Keratinocyte (primary cell): ENCODE data around the gene GDF2. TPM values are rescaled to one million over a fixed set of nuclear protein-coding genes. Genes with fewer than 3 reads are reported as not detected.

ENCODE experiments used
- DNase-seq: peaks from one replicate; pipeline ENCODE4 v3.0.0-alpha.2; 2011; ENCODE audit warnings: low read depth, missing footprints, low spot score
- FAIRE-seq: peaks from 2 replicates; lab custom pipeline; 2011; peaks lifted over from hg19 to GRCh38; lab: Jason Lieb, UNC
- H2AFZ ChIP-seq: 2 replicates; pipeline ENCODE4 v1.6.0; 2012; ENCODE audit warnings: low read length, control low read depth, inconsistent platforms; ENCODE audit not compliant: control insufficient read depth
- H3K27ac ChIP-seq: 2 replicates; pipeline ENCODE4 v1.5.1; 2011; ENCODE audit warnings: low read length; ENCODE audit not compliant: control insufficient read depth, insufficient read depth
- H3K27me3 ChIP-seq: 3 replicates; pipeline ENCODE4 v1.6.0; 2011; ENCODE audit warnings: low read length; ENCODE audit not compliant: control insufficient read depth, insufficient read depth; ENCODE audit errors: extremely low read depth
- H3K36me3 ChIP-seq, 2 experiments: 2 replicates in 1 of 2; 3 replicates in 1 of 2; pipeline ENCODE4 v1.5.1; 2011; ENCODE audit warnings: low read length in 2 of 2, mild to moderate bottlenecking in 1 of 2; ENCODE audit not compliant: control insufficient read depth in 2 of 2, insufficient read depth in 2 of 2; ENCODE audit errors: extremely low read depth in 1 of 2
- H3K4me1 ChIP-seq: 3 replicates; pipeline ENCODE4 v1.5.1; 2011; ENCODE audit warnings: low read length; ENCODE audit not compliant: control insufficient read depth, insufficient read depth; ENCODE audit errors: extremely low read depth
- H3K4me2 ChIP-seq: 3 replicates; pipeline ENCODE4 v1.6.0; 2011; ENCODE audit warnings: low read depth, low read length; ENCODE audit not compliant: control insufficient read depth, insufficient read depth; ENCODE audit errors: extremely low read depth
- H3K4me3 ChIP-seq, 3 experiments: fragments of 200-600 bp in 1 of 3; sonication (generic) in 1 of 3; 2 replicates in 2 of 3; 3 replicates in 1 of 3; pipeline ENCODE4 v1.5.1; 2011 to 2016; ENCODE audit warnings: low read length in 3 of 3, mild to moderate bottlenecking in 3 of 3, control low read depth in 2 of 3, inconsistent platforms in 1 of 3, low read depth in 1 of 3, mixed read lengths in 1 of 3, mixed run types in 1 of 3, moderate library complexity in 1 of 3; ENCODE audit not compliant: control insufficient read depth in 2 of 3, insufficient read depth in 2 of 3; ENCODE audit errors: extremely low read depth in 1 of 3
- H3K79me2 ChIP-seq: 2 replicates; pipeline ENCODE4 v1.6.0; 2012; ENCODE audit warnings: low read length; ENCODE audit not compliant: control insufficient read depth, insufficient read depth
- H3K9ac ChIP-seq: 3 replicates; pipeline ENCODE4 v1.6.0; 2011; ENCODE audit warnings: low read length; ENCODE audit not compliant: control insufficient read depth, insufficient read depth; ENCODE audit errors: extremely low read depth
- H3K9me1 ChIP-seq: 3 replicates; pipeline ENCODE4 v1.6.0; 2011; ENCODE audit warnings: low read length; ENCODE audit not compliant: control insufficient read depth, insufficient read depth; ENCODE audit errors: extremely low read depth
- H3K9me3 ChIP-seq: 2 replicates; pipeline ENCODE4 v1.5.1; 2012; ENCODE audit warnings: low read depth, low read length; ENCODE audit not compliant: control insufficient read depth
- H4K20me1 ChIP-seq: 3 replicates; pipeline ENCODE4 v1.6.0; 2011; ENCODE audit warnings: low read length; ENCODE audit not compliant: control insufficient read depth, insufficient read depth; ENCODE audit errors: extremely low read depth
- CTCF ChIP-seq, 3 experiments: IDR thresholded peaks in 1 of 3; conservative IDR thresholded peaks in 1 of 3; optimal IDR thresholded peaks in 1 of 3; 2 replicates in 2 of 3; 3 replicates in 1 of 3; pipeline versions ENCODE3 to v1.5.1; 2011; ENCODE audit warnings: low read length in 3 of 3, mild to moderate bottlenecking in 3 of 3, moderate library complexity in 2 of 3, control low read depth in 1 of 3, inconsistent platforms in 1 of 3; ENCODE audit not compliant: insufficient read depth in 2 of 3; ENCODE audit errors: extremely low read depth in 1 of 3
- EZH2 ChIP-seq: IDR thresholded peaks from one replicate; pipeline ENCODE4 v1.6.1; 2012; ENCODE audit warnings: inconsistent platforms, mild to moderate bottlenecking, low read length, moderate library complexity
- dilution Hi-C: fragments of 300-500 bp; cut with MboI; formaldehyde crosslinking; loops from one replicate; pipeline ENCODE4 v1.7.0; 2020; ENCODE audit warnings: low sequenced_read_pairs; ENCODE audit not compliant: extremely low pct_ligation_motif_present
- polyA minus RNA-seq, 3 experiments: library from RNA; depleted of rRNA, polyadenylated mRNA; stranded (reverse); fragments of >200 nt; gene quantifications; 1 replicate in 1 of 3; 2 replicates in 1 of 3; 3 replicates in 1 of 3; pipeline ENCODE4 v1.2.3, GENCODE V29; 2011
- polyA plus RNA-seq, 5 experiments: library from polyadenylated mRNA; depleted of rRNA in 3 of 5; stranded (reverse) in 3 of 5; stranded (forward) in 1 of 5; unstranded in 1 of 5; fragments of >200 nt; gene quantifications; 1 replicate in 1 of 5; 2 replicates in 3 of 5; 3 replicates in 1 of 5; pipeline versions ENCODE4 v1.2.1 to v1.2.3, GENCODE V29; 2011 to 2012; ENCODE audit warnings: missing spikeins in 2 of 5, low read depth in 1 of 5, low replicate concordance in 1 of 5

GDF2 gene
- polyA plus RNA-seq (not detected in 3 replicates), polyA minus RNA-seq (not detected in 3 replicates)
- polyA plus RNA-seq (2011; ENCODE audit: low read depth), result not detected
- polyA plus RNA-seq (2011; cell fraction: cytosol; rRNA removed), result not detected in 2 replicates
- polyA plus RNA-seq (2011; cell fraction: nucleus; rRNA removed), result not detected in 2 replicates
- polyA plus RNA-seq (2012; ENCODE audit: low replicate concordance), result not detected in 2 replicates
- not detected for polyA minus RNA-seq (2011; cell fraction: cytosol; rRNA and poly(A)+ RNA removed)
- not detected in 2 replicates for polyA minus RNA-seq (2011; cell fraction: nucleus; rRNA and poly(A)+ RNA removed)

- no peaks in the 10 kb centered on the region for H3K79me2 ChIP-seq
- H4K20me1 ChIP-seq, result no peaks in the 10 kb centered on the region
- TF ChIP-seq CTCF (optimal IDR thresholded peaks at IDR 0.05 in 1 of 3, IDR thresholded peaks at IDR 0.05 in 1 of 3, conservative IDR thresholded peaks at IDR 0.05 in 1 of 3; ENCODE audit: extremely low read depth in 1 of 3, insufficient read depth in 2 of 3, low read length in 3 of 3) (no peak), EZH2 (no peak)
- no peak within 1 kb of the TSS for H3K27ac ChIP-seq
- H3K4me2 ChIP-seq, result no peak within 1 kb of the TSS
- peaks cover 3% of the 10 kb centered on the region for H3K4me1 ChIP-seq
- DNase-seq (no peak), FAIRE-seq (no peak)
- H3K27me3 ChIP-seq, result peaks cover 23% of the 10 kb centered on the region
- no peaks in the 10 kb centered on the region for H3K9me1 ChIP-seq
- dilution Hi-C loops, result no loop called here
- H3K36me3 ChIP-seq, result no peaks in the 10 kb centered on the region
- no peaks in the 10 kb centered on the region for H3K9me3 ChIP-seq
- no peak within 1 kb of the TSS for H3K9ac ChIP-seq
- H3K4me3 ChIP-seq, result no peak within 1 kb of the TSS
- no peak within 1 kb of the TSS for H2AFZ ChIP-seq
Measured at GRCh38 chr10:47322300-47323061, at the start of gene GDF2. TSS of gene GDF2 (plus strand) at chr10:47322454. CDS start at chr10:47322669, 215 bp downstream.

GRCh38 chr10:47276071-47276470, 46.2 kb upstream of the GDF2 start:
- Histone ChIP-seq H3K79me2 (no peaks in the 10 kb centered on the region), H3K9ac (no peak overlapping the region), H3K4me3 (no peak overlapping the region), H3K36me3 (no peaks in the 10 kb centered on the region), H2AFZ (no peak overlapping the region), H3K27ac (no peak overlapping the region), H3K4me1 (peaks cover 6% of the 10 kb centered on the region), H3K27me3 (peaks cover 14% of the 10 kb centered on the region), H3K4me2 (no peak overlapping the region), H3K9me1 (no peaks in the 10 kb centered on the region), H3K9me3 (no peaks in the 10 kb centered on the region), H4K20me1 (no peaks in the 10 kb centered on the region)
- TF ChIP-seq EZH2, result no peak
- TF ChIP-seq CTCF (optimal IDR thresholded peaks at IDR 0.05 in 1 of 3, IDR thresholded peaks at IDR 0.05 in 1 of 3, conservative IDR thresholded peaks at IDR 0.05 in 1 of 3; ENCODE audit: extremely low read depth in 1 of 3, insufficient read depth in 2 of 3, low read length in 3 of 3), result no peak
- dilution Hi-C loops, result no loop called here
- DNase-seq (no peak), FAIRE-seq (no peak)
